OCI-LY1 (cell line): ENCODE measurements around the gene PDZD2.

ENCODE experiments used
- CTCF ChIP-seq: fragments of 200-600 bp; sonication (generic), shearing (Covaris generic); IDR thresholded peaks from 2 replicates; pipeline ENCODE4 v1.5.1; 2017; ENCODE audit warnings: mild to moderate bottlenecking, antibody characterized with exemption, low read length, moderate library complexity, mixed read lengths
- EZH2 ChIP-seq: fragments of 200-600 bp; sonication (generic), shearing (Covaris generic); IDR thresholded peaks from 2 replicates; pipeline ENCODE4 v1.8.0; 2017; ENCODE audit warnings: borderline replicate concordance, mixed run types, mild to moderate bottlenecking, antibody characterized with exemption, low read length, moderate library complexity, mixed read lengths

GRCh38 chr5:31895199-31895820, 256.4 kb downstream of the PDZD2 start:
- TF ChIP-seq CTCF (no peak), EZH2 (no peak)
